Cardiac septum (tissue), 1 donor: ENCODE results near the gene NAV1. TPM values are rescaled to one million over a fixed set of nuclear protein-coding genes. Genes with fewer than 3 reads are reported as not detected.

Source experiments
- DNase-seq: peaks from one replicate; pipeline ENCODE4 v3.0.0-alpha.2; 2020; ENCODE audit warnings: low spot score
- intact Hi-C: fragments of 100-400 bp; cut with DNase I; formaldehyde crosslinking; loops from one replicate; pipeline ENCODE4 v1.14.0; 2022
- total RNA-seq: library from RNA; stranded (reverse); fragmentation: NEBNext Ultra II Directional; extraction: Animal tissue kit (Norgen Biotek cat#: 25700); gene quantifications from one replicate; pipeline ENCODE4 v1.2.1, GENCODE V29; 2021
- donor health status: DM: no; HTN: no; CAD: no.

NAV1 gene
- total RNA-seq, 1 donor from 2014 or later = 86.6 TPM

- intact Hi-C loops = loop anchor here (1.0 to 5.0 kb wide), 3 partner anchors 88 to 234 kb away; no protein-coding TSS in a partner anchor
- peak; percentile 93 for DNase-seq
These were observed 20.8 kb downstream of the NAV1 start for GRCh38 chr1:201559679-201560162.

- DNase-seq = no peak
- intact Hi-C loops = loop anchor here (5.0 kb wide), 1 partner anchor 87 kb away; no protein-coding TSS in a partner anchor
These were observed 21.6 kb downstream of the NAV1 start for GRCh38 chr1:201560328-201561194.

GRCh38 chr1:201561195-201561564, 22.3 kb downstream of the NAV1 start:
- no peak for DNase-seq
- intact Hi-C loops = loop anchor here (5.0 kb wide), 1 partner anchor 86 kb away; no protein-coding TSS in a partner anchor

GRCh38 chr1:201561601-201562000, 22.7 kb downstream of the NAV1 start:
- no peak for DNase-seq
- intact Hi-C loops = loop anchor here (5.0 kb wide), 1 partner anchor 86 kb away; no protein-coding TSS in a partner anchor

- no peak for DNase-seq
- intact Hi-C loops = loop anchor here (5.0 kb wide), 1 partner anchor 85 kb away; no protein-coding TSS in a partner anchor
These were observed 23.3 kb downstream of the NAV1 start for GRCh38 chr1:201562257-201562656.

GRCh38 chr1:201562659-201563405, 23.9 kb downstream of the NAV1 start:
- DNase-seq = no peak
- intact Hi-C loops = loop anchor here (5.0 kb wide), 1 partner anchor 84 kb away; no protein-coding TSS in a partner anchor

- DNase-seq = no peak
- intact Hi-C loops = loop anchor here (5.0 kb wide), 1 partner anchor 84 kb away; no protein-coding TSS in a partner anchor
These were observed 24.5 kb downstream of the NAV1 start for GRCh38 chr1:201563406-201563780.

- intact Hi-C loops = loop anchor here (5.0 kb wide), 1 partner anchor 83 kb away; no protein-coding TSS in a partner anchor
- no peak for DNase-seq
These were observed 25.0 kb downstream of the NAV1 start for GRCh38 chr1:201563941-201564340.

- intact Hi-C loops = loop anchor here (5.0 kb wide), 1 partner anchor 62 kb away; no protein-coding TSS in a partner anchor
These were observed 26.2 kb downstream of the NAV1 start for GRCh38 chr1:201565024-201565730.

GRCh38 chr1:201565771-201566528, 27.0 kb downstream of the NAV1 start:
- no peak for DNase-seq
- intact Hi-C loops = loop anchor here (5.0 kb wide), 1 partner anchor 61 kb away; no protein-coding TSS in a partner anchor

More at GRCh38 chr1:201565024-201565730, 26.2 kb downstream of the NAV1 start:
- DNase-seq = no peak

GRCh38 chr1:201566529-201566823, 27.5 kb downstream of the NAV1 start:
- DNase-seq = no peak
- intact Hi-C loops = loop anchor here (5.0 kb wide), 1 partner anchor 61 kb away; no protein-coding TSS in a partner anchor

GRCh38 chr1:201566933-201567801, 28.2 kb downstream of the NAV1 start:
- intact Hi-C loops = loop anchor here (5.0 kb wide), 1 partner anchor 60 kb away; no protein-coding TSS in a partner anchor
- DNase-seq = no peak

- intact Hi-C loops = loop anchor here (5.0 kb wide), 1 partner anchor 59 kb away; no protein-coding TSS in a partner anchor
- DNase-seq = no peak
These were observed 29.3 kb downstream of the NAV1 start for GRCh38 chr1:201568265-201568664.

GRCh38 chr1:201568859-201569294, 29.9 kb downstream of the NAV1 start:
- no peak for DNase-seq
- intact Hi-C loops = loop anchor here (5.0 kb wide), 1 partner anchor 58 kb away; no protein-coding TSS in a partner anchor

GRCh38 chr1:201570181-201570885, 31.4 kb downstream of the NAV1 start:
- intact Hi-C loops = loop anchor here (5.0 kb wide), 1 partner anchor 37 kb away; no protein-coding TSS in a partner anchor
- no peak for DNase-seq

GRCh38 chr1:201570886-201571624, 32.1 kb downstream of the NAV1 start:
- intact Hi-C loops = loop anchor here (5.0 kb wide), 1 partner anchor 36 kb away; no protein-coding TSS in a partner anchor
- peak; percentile 75 for DNase-seq
